Retinal pigment epithelial cell (primary cell): ENCODE data around the gene TRMT11.

Experiments
- DNase-seq: peaks from one replicate; pipeline ENCODE4 v3.0.0-alpha.2; 2010; ENCODE audit warnings: low read depth
- H3K4me3 ChIP-seq: 2 replicates; pipeline ENCODE4 v1.5.1; 2011; ENCODE audit warnings: mild to moderate bottlenecking, low read length, control low read depth, moderate library complexity
- CTCF ChIP-seq: conservative IDR thresholded peaks from 2 replicates; pipeline ENCODE4 v1.5.1; 2011; ENCODE audit warnings: low read depth, low read length, control low read depth, inconsistent platforms

Gene TRMT11

GRCh38 chr6:126071000-126071647 lies 84.8 kb downstream of the TRMT11 start:
- no peak for DNase-seq
- no peak for TF ChIP-seq CTCF
- no peak overlapping the region for H3K4me3 ChIP-seq

GRCh38 chr6:126072172-126072571 lies 85.8 kb downstream of the TRMT11 start:
- peak; percentile 48 for DNase-seq
- TF ChIP-seq CTCF: no peak
- H3K4me3 ChIP-seq: no peak overlapping the region

- no peak for DNase-seq
- no peak overlapping the region for H3K4me3 ChIP-seq
- TF ChIP-seq CTCF: no peak
These were observed 86.5 kb downstream of the TRMT11 start for GRCh38 chr6:126072834-126073233.

- DNase-seq: no peak
- no peak for TF ChIP-seq CTCF
- H3K4me3 ChIP-seq: no peak overlapping the region
These were observed 89.2 kb downstream of the TRMT11 start for GRCh38 chr6:126075335-126076071.

- H3K4me3 ChIP-seq: no peak overlapping the region
- no peak for DNase-seq
- TF ChIP-seq CTCF: no peak
These were observed 90.8 kb downstream of the TRMT11 start for GRCh38 chr6:126076992-126077664.

GRCh38 chr6:126077810-126078776 lies 91.8 kb downstream of the TRMT11 start:
- DNase-seq: no peak
- no peak overlapping the region for H3K4me3 ChIP-seq
- TF ChIP-seq CTCF: no peak
